ENCODE measurements around the gene NOTCH4.
A peak's percentile ranks its signal among the peaks of the same experiment; 100 is the strongest.
"Not testable (repeated sequence)": the region's sequence is repeated elsewhere in the genome, so short reads cannot be mapped to it uniquely, and the experiment has no call there.

Gene NOTCH4
- total RNA-seq: 1.4 to 10.2 (median 3.7) reads per million in 4 donors

DNA sequence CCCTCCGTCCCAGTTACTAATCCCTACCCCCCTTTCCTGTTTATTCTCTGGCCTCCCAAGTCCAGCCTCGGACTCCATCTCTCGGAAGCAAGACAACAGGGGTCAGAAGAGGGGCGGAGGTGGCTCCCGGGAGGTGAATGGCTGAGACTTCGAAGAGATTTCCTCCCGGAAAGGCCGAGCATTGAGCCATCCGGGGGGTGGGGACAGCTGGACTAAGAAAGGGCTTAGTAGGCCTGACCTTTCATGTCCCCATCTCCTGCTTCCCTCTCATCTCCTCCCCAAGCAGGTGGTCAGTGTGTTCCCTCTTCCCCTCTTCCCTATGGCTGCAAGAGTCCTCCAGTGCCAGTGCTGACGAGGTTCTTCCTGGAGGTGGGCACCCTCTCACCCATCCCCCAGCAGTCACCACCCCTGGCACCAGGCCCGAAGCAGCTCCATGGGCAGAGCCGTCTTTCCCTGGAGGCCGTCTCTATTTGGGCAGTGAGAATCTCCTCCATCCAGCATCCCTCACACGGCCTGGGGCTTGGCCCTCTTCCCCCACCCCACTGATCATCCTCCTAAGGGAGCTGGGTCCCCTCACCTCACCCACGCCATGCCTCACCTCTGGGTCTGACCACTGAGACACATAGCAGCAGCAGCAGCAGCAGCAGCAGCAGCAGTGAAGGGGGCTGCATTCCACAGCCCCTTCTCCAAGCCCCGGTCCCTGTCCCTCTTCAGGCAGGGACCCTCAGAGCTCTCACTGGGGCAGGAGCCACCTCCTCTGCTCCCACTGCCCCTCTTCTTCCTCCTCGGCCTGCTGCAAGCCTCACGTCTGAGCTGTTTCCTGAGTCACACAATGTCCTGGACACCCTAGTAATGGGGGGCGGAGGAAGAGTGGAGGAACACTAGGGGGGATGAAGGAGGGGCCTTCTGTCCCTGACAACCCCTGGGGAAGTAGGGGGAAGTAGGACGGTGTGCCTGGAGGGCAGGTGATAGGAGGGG lies at the start of gene NOTCH4:
TSS of gene NOTCH4 (minus strand) at position 810 of the 978 bp plus-strand sequence. CDS start at position 671, 139 bp downstream.
- no peak for DNase-seq

GRCh38 chr6:32271429-32271828 lies 47.6 kb upstream of the NOTCH4 start:
- peak in 1 of 5 donors; percentile 31 for DNase-seq

DNA sequence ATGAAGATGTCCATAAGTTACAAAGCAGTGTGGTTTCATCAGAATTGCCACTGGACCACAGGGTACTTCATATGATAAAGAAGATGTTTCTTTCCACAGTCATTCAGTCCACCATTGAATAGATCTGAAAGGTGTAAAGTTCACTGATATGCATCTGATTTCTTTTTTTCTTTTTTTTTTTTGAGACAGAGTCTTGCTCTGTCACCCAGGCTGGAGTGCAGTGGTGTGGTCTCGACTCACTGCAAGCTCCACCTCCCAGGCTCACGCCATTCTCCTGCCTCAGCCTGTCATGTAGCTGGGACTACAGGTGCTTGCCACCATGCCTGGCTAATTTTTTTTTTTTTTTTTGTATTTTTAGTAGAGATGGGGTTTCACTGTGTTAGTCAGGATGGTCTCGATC lies 44.6 kb upstream of the NOTCH4 start:
- DNase-seq: not testable (repeated sequence)

GRCh38 chr6:32267035-32267434 lies 43.2 kb upstream of the NOTCH4 start:
- no peak for DNase-seq

- DNase-seq: not testable (repeated sequence)
These were observed 33.4 kb upstream of the NOTCH4 start for GRCh38 chr6:32257262-32257661.

DNA sequence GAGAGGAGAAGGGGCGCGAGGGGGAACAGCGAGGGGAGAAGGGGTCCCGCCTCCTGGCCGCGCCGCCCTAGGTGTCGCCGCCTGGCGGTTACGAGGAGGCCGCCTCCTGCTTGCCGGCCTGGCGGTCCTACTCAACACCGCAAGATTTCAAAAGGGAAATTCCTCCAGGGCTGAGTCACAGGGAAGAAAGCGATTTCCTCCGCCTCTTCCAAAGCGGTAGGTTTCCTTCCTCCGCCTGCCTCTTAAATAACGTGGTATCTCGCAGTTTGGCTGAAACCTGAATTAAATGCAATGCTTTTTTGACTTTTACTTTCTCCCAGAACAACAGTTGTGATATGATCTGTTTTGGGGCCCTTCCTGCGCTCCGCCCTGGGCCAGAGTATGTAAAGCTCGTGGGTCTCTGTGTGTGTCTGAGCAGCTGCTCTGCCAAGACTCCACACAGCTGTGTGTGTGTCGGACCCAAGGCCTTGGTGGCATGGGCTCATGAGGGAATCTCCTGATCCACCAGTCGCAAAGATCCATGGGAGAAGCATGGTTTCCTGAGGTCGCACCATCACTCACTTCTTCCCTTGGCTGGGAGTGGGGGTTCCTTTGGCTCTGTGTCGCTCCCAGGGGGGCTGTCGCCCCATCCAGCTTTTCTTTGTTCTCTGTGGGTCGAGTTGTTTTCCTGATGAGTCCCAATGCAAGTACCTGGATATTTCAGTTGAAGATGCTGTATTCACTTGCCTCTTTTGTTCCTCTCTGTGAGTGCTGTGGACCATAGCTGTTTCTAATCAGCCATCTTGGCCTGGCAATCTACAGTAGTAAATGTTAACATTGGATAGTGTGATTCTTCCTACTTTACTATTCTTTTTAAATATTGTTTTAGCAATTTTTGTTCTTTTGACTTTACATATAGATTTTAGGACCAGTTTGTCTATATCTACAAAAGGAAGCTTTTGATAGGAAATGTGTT lies 31.6 kb upstream of the NOTCH4 start:
- peak; percentile 27 to 55 (median 43) for DNase-seq

GRCh38 chr6:32254761-32255198 lies 30.9 kb upstream of the NOTCH4 start:
- DNase-seq: no peak

- DNase-seq: no peak
These were observed 28.6 kb upstream of the NOTCH4 start for GRCh38 chr6:32252331-32253009.

DNA sequence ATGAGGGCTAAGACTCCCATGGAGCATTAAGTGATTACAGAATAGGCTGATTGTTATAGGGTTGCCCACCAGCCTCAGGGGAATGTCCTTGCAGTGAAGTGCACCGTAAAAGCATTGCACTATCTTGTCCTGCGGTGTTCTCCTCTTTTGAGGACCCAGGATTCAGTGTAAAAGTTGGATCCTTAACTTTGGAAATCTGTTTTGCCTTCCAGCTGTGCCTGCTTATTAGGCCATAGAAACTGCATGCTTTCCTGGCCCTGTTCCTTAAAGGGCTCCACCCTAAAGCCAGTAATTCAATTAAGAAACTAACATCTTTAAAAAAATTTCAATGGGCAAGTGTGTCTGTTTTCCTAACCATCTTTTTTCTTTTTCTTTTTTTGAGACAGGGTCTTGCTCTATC lies 25.4 kb upstream of the NOTCH4 start:
- no peak for DNase-seq

DNA sequence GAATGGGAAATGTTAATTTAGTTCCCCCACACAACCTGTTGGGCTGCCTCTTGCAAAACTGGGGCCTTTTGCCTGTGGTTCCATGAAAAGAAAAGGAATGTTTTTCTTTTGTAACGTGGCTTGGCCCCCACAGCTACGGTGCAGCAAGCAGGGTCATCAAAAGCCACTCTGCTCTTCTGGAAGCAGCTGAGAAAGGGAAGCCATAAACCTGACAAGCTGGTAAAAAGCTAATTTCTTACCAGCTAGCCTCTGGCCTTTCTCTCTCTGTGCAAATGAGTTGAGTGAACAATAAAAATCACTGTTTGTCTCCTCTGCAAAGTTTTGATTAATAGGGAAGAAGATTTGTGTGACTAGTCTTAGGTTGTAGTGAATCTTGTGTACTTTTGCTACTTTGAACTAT lies 23.5 kb upstream of the NOTCH4 start:
- no peak for DNase-seq

DNA sequence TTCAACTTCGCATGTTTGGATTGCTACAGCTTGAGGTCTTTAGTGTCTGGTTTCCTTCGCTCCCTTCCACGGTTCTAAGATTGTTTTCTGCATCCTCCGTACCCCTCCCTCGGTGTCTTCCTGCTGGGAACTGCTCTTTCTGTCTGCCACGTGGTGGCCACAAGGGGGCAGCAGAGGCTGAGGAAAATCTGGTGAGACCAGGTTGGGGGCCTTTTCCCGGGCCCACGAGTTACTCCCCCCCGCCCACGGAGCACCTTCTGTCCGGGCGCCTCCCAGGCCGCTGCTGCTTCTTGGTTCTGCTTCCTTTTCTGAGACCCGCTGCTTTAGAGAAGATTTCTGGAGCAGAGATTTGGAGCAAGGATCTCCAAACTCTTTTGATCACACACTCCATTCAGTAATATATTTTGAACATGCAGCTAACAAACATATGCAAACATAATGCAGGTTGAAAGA lies 21.1 kb upstream of the NOTCH4 start:
- DNase-seq: peak; percentile 44 to 63 (median 55)

DNA sequence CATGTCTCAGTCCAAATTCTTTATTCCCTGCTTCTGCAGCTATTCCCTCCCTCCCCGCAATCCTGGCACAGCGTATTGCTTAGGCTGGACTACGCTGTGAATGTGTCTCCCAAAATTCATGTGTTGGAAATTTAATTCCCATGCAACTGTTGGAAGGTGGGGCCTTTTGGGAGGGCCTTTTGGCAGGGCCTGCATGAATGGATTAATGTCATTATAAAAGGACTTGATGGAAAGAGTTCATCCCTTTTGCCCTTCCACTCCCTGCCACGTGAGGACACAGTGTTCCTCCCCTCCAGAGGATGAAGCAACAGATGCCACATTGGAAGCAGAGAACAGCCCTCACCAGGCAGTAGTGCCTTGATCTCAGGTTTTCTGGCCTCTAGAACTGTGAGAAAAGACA lies 20.4 kb upstream of the NOTCH4 start:
- no peak for DNase-seq

- DNase-seq: not testable (repeated sequence)
These were observed 18.5 kb upstream of the NOTCH4 start for GRCh38 chr6:32242318-32242813.

DNA sequence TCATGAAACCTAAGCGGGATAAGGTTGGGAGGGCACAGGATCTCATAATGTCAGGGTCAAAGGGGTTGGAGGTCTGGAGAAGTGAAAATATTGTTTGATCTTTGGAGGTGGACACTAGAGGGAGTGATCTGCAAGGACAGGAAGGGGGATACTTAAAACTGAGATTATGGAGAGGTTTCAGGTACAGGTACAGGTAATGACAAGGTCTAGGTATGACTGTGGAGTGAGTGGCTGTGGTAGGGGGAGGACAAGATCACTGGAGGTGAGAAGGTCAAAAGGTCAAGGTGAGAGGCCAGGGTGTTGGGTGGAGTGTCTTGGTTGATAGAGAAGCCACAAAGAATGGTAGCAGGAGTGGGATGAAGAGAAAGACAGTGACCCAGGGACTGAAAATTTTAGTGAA lies 16.8 kb upstream of the NOTCH4 start:
- DNase-seq: no peak

- DNase-seq: no peak
These were observed 15.6 kb upstream of the NOTCH4 start for GRCh38 chr6:32239462-32239861.

- DNase-seq: no peak
These were observed 11.1 kb upstream of the NOTCH4 start for GRCh38 chr6:32234934-32235333.

GRCh38 chr6:32226434-32226833 lies 2.6 kb upstream of the NOTCH4 start:
- no peak for DNase-seq

DNA sequence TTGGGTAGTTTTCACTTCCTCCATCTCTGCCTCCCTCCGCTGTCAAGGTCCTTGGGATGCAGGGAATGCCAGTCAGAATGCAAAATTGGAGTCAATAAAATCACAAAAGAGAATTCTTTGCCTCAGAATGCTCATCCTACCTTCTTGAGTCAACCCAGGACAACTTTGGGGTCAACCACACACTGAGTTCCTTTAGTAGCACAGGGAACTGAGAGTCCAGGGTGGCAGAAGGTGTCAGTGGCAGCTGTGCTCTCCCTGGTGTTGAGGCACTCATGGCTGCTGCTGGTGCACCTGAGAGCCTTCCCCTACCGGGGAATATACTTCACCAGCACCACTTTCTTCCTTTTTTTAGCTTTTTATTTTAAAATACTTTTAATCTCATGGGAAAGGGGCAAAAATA lies 829 bp upstream of the NOTCH4 start:
- no peak for DNase-seq

GRCh38 chr6:32222333-32223230 lies 1.3 kb downstream of the NOTCH4 start:
- DNase-seq: no peak

GRCh38 chr6:32220021-32220420 lies 3.8 kb downstream of the NOTCH4 start:
- no peak for DNase-seq

DNA sequence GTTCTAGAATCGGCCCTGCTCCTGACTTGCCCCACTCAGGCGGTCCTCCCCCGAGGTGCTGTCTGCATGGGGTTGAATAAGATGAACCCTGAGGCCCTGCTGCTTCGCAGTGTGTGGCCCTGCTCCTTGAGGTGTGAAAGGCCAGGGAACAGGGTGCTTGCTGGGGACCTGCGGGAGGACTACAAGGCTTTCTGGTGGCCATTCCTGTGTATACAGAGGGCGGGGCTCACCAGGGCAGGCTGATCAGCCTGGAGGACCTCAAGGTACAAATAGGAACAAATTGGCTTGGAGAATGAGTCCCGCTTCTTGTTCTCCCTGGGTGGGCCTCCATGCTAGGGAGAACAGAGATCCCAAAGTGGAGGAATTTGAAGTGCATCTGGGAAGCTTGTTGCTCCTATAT lies 5.7 kb downstream of the NOTCH4 start:
- no peak for DNase-seq
